ENCODE data around the gene PSEN1. TPM values are rescaled to one million over a fixed set of nuclear protein-coding genes. Genes with fewer than 3 reads are reported as not detected.

Gene PSEN1
- total and polyA plus RNA-seq, 10 of the 15 experiments (the other 5 are each of a cell fraction or from before 2014, with no cell fraction given): 8.9 to 32.3 (median 21.8) TPM

GRCh38 chr14:73133795-73134194, 2.5 kb upstream of the PSEN1 start:
- no peaks in the 10 kb centered on the region for H3K27me3 ChIP-seq (replicated peaks in 1 of 2; ENCODE audit: control insufficient read depth in 2 of 2, insufficient read depth in 2 of 2, low read length in 1 of 2)
- DNase-seq (ENCODE audit: low read depth, low spot score) (no peak), FAIRE-seq (no peak), ATAC-seq (no peak)
- peaks cover 16% of the 10 kb centered on the region for H3K79me2 ChIP-seq (ENCODE audit: control insufficient read depth, insufficient read depth, low read length)
- intact Hi-C loops (cut with micrococcal nuclease; ENCODE audit: unreplicated experiment) (no loop called here), in situ Hi-C loops (cut with MboI) (no loop called here)
- H3K4me2 ChIP-seq (ENCODE audit: control insufficient read depth, insufficient read depth): no peak overlapping the region
- TF ChIP-seq PAX8 (IDR thresholded peaks at IDR 0.05) (no peak), IRF4 (IDR thresholded peaks at IDR 0.05; ENCODE audit: low read depth, low read length) (no peak), CBX5 (IDR thresholded peaks at IDR 0.05; ENCODE audit: low read depth) (0 out of 2 replicates have a peak, but pooled peaks have one; percentile 60), CHD2 (IDR thresholded peaks at IDR 0.05; ENCODE audit: borderline replicate concordance, low read depth, low read length) (no peak), BCL3 (IDR thresholded peaks at IDR 0.05; ENCODE audit: borderline replicate concordance, insufficient read depth, low read depth, low read length, poor library complexity, severe bottlenecking) (no peak)
- H4K20me1 ChIP-seq (ENCODE audit: control insufficient read depth, insufficient read depth): no peaks in the 10 kb centered on the region
- BruUV-seq (replicated peaks): no TSS peak
- CTCF ChIA-PET: no interaction called here
- H3K9ac ChIP-seq (ENCODE audit: control insufficient read depth, insufficient read depth, low read length): no peak overlapping the region
- 95% methylated on average over 3 of the region's 3 CpGs for WGBS (ENCODE audit: insufficient coverage, insufficient replicate concordance, low lambda C conversion rate, missing lambda C conversion rate)
- peaks cover 2% of the 10 kb centered on the region; the same call in 2 of the 3 replicates for H3K9me3 ChIP-seq (replicated peaks; ENCODE audit: control insufficient read depth, insufficient read depth, low read length)
- H3K4me3 ChIP-seq: no peak overlapping the region
- SMC1A ChIA-PET (ENCODE audit: uncharacterized antibody, unreplicated experiment): no interaction called here
- RAD21 ChIA-PET (ENCODE audit: unreplicated experiment): no interaction called here
- POLR2A ChIA-PET: no interaction called here
- H3K36me3 ChIP-seq (ENCODE audit: control insufficient read depth in 2 of 2, insufficient read depth in 2 of 2, low read length in 1 of 2): no peaks in the 10 kb centered on the region
- H2AFZ ChIP-seq (ENCODE audit: control insufficient read depth, low read depth, low read length): no peak overlapping the region
- H3K27ac ChIP-seq (ENCODE audit: control insufficient read depth, insufficient read depth): no peak overlapping the region
- H3K4me1 ChIP-seq (ENCODE audit: control insufficient read depth, insufficient read depth, low read length): 0 out of 2 replicates have a peak, but pooled peaks cover 3% of the 10 kb centered on the region

GRCh38 chr14:73136085-73136386, 271 bp upstream of the PSEN1 start:
- Histone ChIP-seq H3K27me3 (replicated peaks in 1 of 2; ENCODE audit: control insufficient read depth in 2 of 2, insufficient read depth in 2 of 2, low read length in 1 of 2) (no peaks in the 10 kb centered on the region), H2AFZ (ENCODE audit: control insufficient read depth, low read depth, low read length) (peak overlapping the region; percentile 59), H3K79me2 (ENCODE audit: control insufficient read depth, insufficient read depth, low read length) (peaks cover 36% of the 10 kb centered on the region), H3K9ac (ENCODE audit: control insufficient read depth, insufficient read depth, low read length) (peak overlapping the region; percentile 93; the same call in 1 of the 2 replicates), H4K20me1 (ENCODE audit: control insufficient read depth, insufficient read depth) (no peaks in the 10 kb centered on the region), H3K4me1 (ENCODE audit: control insufficient read depth, insufficient read depth, low read length) (0 out of 2 replicates have a peak, but pooled peaks cover 3% of the 10 kb centered on the region), H3K4me3 (peak overlapping the region; percentile 95), H3K36me3 (ENCODE audit: control insufficient read depth in 2 of 2, insufficient read depth in 2 of 2, low read length in 1 of 2) (no peaks in the 10 kb centered on the region), H3K27ac (ENCODE audit: control insufficient read depth, insufficient read depth) (peak overlapping the region; percentile 94), H3K9me3 (replicated peaks; ENCODE audit: control insufficient read depth, insufficient read depth, low read length) (peaks cover 2% of the 10 kb centered on the region; the same call in 2 of the 3 replicates), H3K4me2 (ENCODE audit: control insufficient read depth, insufficient read depth) (peak overlapping the region; percentile 73)
- RAD21 ChIA-PET (ENCODE audit: unreplicated experiment): interaction anchor here (0.7 to 1.7 kb wide), 10 partner anchors 37 to 1956 kb away, joined by 3 to 8 read pairs (median 4); partner anchors contain the start of genes RBM25 and RIOX1
- FAIRE-seq (no peak), DNase-seq (ENCODE audit: low read depth, low spot score) (no peak), ATAC-seq (no peak)
- SMC1A ChIA-PET (ENCODE audit: uncharacterized antibody, unreplicated experiment): interaction anchor here (0.6 to 2.2 kb wide), 10 partner anchors 8 to 335 kb away, joined by 3 to 8 read pairs (median 3); no protein-coding TSS in a partner anchor
- POLR2A ChIA-PET: interaction anchor here (0.6 to 1.2 kb wide), 5 partner anchors 10 to 434 kb away, joined by 3 to 7 read pairs (median 3); no protein-coding TSS in a partner anchor
- CTCF ChIA-PET: interaction anchor here (0.8 to 1.4 kb wide), 4 partner anchors 13 to 334 kb away, joined by 3 to 6 read pairs (median 3); no protein-coding TSS in a partner anchor
- BruUV-seq (replicated peaks): no TSS peak
- intact Hi-C loops (cut with micrococcal nuclease; ENCODE audit: unreplicated experiment) (loop anchor here (2.0 kb wide), 1 partner anchor 77 kb away; the partner anchor contains the start of gene RBM25), in situ Hi-C loops (cut with MboI) (no loop called here)
- WGBS (ENCODE audit: insufficient coverage, insufficient replicate concordance, low lambda C conversion rate, missing lambda C conversion rate): 6% methylated on average over 14 of the region's 16 CpGs
- TF ChIP-seq CEBPZ (IDR thresholded peaks at IDR 0.05; ENCODE audit: low read depth, low read length) (no peak), SUPT20H (IDR thresholded peaks at IDR 0.05; ENCODE audit: borderline replicate concordance, control insufficient read depth, low read depth, low read length) (no peak), MTA3 (IDR thresholded peaks at IDR 0.05; ENCODE audit: borderline replicate concordance, low read length) (no peak), ETV6 (conservative IDR thresholded peaks at IDR 0.05 in 1 of 2, IDR thresholded peaks at IDR 0.05 in 1 of 2; ENCODE audit: borderline replicate concordance in 1 of 2, low read depth in 1 of 2) (no peak), CHD4 (IDR thresholded peaks at IDR 0.05) (no peak), ZNF384 (IDR thresholded peaks at IDR 0.05; ENCODE audit: borderline replicate concordance, low read depth, low read length) (no peak)

Measured in GM12878 (cell line).